ENCODE measurements around the gene BCCIP.

BCCIP gene

DNA sequence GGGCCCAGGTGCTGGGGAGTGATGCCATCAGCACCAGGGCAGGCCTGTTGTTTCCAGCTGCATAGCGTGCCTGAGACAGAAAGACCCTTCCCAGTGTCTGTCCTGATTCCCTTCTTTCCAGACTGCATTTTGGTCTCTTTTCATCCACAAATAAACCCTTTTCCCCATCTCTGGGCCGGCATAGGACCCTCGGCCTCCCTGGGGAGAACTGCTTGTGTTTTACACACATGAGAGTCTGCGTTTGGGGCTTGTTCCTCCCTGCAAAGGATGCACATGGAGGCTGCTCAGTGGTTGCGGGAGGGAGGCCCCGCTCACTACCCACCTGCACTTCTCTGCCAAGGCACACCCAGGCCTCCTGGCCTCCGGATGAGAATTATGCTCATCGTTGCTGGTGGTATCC, 42.0 kb upstream of the BCCIP start (continued):
- TF ChIP-seq, protein P1, sequence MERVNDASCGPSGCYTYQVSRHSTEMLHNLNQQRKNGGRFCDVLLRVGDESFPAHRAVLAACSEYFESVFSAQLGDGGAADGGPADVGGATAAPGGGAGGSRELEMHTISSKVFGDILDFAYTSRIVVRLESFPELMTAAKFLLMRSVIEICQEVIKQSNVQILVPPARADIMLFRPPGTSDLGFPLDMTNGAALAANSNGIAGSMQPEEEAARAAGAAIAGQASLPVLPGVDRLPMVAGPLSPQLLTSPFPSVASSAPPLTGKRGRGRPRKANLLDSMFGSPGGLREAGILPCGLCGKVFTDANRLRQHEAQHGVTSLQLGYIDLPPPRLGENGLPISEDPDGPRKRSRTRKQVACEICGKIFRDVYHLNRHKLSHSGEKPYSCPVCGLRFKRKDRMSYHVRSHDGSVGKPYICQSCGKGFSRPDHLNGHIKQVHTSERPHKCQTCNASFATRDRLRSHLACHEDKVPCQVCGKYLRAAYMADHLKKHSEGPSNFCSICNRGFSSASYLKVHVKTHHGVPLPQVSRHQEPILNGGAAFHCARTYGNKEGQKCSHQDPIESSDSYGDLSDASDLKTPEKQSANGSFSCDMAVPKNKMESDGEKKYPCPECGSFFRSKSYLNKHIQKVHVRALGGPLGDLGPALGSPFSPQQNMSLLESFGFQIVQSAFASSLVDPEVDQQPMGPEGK (CRISPR knock-in tag; IDR thresholded peaks at IDR 0.05; ENCODE audit: borderline replicate concordance) = no peak

DNA sequence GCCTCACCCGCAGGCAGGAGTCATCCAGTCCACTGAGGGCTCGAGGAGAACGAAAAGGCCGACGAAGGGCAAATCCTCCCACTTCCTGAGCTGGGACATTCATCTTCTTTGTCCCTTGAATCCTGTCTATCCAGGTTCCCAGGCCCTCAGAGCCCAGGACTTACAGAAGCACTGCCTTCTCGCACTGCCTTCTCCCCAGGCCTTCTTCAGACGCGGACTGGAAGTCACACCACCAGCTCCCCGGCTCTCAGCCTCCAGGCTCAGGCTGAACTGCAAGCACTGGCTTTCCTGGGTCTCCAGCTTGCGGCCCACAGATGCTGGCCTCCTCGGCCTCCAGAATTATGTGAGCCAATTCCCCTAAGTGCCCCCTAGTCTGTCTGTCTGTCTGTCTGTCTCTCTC, 41.3 kb upstream of the BCCIP start:
- no peak for TF ChIP-seq BACH2 (CRISPR knock-in tag; IDR thresholded peaks at IDR 0.05; ENCODE audit: borderline replicate concordance)
- TF ChIP-seq, protein P2, sequence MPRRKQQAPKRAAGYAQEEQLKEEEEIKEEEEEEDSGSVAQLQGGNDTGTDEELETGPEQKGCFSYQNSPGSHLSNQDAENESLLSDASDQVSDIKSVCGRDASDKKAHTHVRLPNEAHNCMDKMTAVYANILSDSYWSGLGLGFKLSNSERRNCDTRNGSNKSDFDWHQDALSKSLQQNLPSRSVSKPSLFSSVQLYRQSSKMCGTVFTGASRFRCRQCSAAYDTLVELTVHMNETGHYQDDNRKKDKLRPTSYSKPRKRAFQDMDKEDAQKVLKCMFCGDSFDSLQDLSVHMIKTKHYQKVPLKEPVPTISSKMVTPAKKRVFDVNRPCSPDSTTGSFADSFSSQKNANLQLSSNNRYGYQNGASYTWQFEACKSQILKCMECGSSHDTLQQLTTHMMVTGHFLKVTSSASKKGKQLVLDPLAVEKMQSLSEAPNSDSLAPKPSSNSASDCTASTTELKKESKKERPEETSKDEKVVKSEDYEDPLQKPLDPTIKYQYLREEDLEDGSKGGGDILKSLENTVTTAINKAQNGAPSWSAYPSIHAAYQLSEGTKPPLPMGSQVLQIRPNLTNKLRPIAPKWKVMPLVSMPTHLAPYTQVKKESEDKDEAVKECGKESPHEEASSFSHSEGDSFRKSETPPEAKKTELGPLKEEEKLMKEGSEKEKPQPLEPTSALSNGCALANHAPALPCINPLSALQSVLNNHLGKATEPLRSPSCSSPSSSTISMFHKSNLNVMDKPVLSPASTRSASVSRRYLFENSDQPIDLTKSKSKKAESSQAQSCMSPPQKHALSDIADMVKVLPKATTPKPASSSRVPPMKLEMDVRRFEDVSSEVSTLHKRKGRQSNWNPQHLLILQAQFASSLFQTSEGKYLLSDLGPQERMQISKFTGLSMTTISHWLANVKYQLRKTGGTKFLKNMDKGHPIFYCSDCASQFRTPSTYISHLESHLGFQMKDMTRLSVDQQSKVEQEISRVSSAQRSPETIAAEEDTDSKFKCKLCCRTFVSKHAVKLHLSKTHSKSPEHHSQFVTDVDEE (CRISPR knock-in tag; IDR thresholded peaks at IDR 0.05) = no peak
- TF ChIP-seq, protein P3, sequence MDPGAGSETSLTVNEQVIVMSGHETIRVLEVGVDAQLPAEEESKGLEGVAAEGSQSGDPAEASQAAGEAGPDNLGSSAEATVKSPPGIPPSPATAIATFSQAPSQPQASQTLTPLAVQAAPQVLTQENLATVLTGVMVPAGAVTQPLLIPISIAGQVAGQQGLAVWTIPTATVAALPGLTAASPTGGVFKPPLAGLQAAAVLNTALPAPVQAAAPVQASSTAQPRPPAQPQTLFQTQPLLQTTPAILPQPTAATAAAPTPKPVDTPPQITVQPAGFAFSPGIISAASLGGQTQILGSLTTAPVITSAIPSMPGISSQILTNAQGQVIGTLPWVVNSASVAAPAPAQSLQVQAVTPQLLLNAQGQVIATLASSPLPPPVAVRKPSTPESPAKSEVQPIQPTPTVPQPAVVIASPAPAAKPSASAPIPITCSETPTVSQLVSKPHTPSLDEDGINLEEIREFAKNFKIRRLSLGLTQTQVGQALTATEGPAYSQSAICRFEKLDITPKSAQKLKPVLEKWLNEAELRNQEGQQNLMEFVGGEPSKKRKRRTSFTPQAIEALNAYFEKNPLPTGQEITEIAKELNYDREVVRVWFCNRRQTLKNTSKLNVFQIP (CRISPR knock-in tag; IDR thresholded peaks at IDR 0.05; ENCODE audit: borderline replicate concordance, low read depth) = no peak
- no peak for TF ChIP-seq ZNF8 (CRISPR knock-in tag; IDR thresholded peaks at IDR 0.05)
- no peak for TF ChIP-seq OSR1 (CRISPR knock-in tag; IDR thresholded peaks at IDR 0.05)
- no peak for TF ChIP-seq GLIS3 (CRISPR knock-in tag; IDR thresholded peaks at IDR 0.05)
- TF ChIP-seq ESRRG (CRISPR knock-in tag; IDR thresholded peaks at IDR 0.05) = no peak
- no peak for TF ChIP-seq PPARA (CRISPR knock-in tag; IDR thresholded peaks at IDR 0.05; ENCODE audit: borderline replicate concordance)
- no peak for TF ChIP-seq ZFP3 (CRISPR knock-in tag; IDR thresholded peaks at IDR 0.05)
- no peak for TF ChIP-seq CSDC2 (CRISPR knock-in tag; IDR thresholded peaks at IDR 0.05)
- TF ChIP-seq, protein P4, sequence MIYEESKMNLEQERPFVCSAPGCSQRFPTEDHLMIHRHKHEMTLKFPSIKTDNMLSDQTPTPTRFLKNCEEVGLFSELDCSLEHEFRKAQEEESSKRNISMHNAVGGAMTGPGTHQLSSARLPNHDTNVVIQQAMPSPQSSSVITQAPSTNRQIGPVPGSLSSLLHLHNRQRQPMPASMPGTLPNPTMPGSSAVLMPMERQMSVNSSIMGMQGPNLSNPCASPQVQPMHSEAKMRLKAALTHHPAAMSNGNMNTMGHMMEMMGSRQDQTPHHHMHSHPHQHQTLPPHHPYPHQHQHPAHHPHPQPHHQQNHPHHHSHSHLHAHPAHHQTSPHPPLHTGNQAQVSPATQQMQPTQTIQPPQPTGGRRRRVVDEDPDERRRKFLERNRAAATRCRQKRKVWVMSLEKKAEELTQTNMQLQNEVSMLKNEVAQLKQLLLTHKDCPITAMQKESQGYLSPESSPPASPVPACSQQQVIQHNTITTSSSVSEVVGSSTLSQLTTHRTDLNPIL (CRISPR knock-in tag; IDR thresholded peaks at IDR 0.05; ENCODE audit: low read depth) = no peak
- TF ChIP-seq RARB (CRISPR knock-in tag; IDR thresholded peaks at IDR 0.05) = no peak
- TF ChIP-seq, protein P5, sequence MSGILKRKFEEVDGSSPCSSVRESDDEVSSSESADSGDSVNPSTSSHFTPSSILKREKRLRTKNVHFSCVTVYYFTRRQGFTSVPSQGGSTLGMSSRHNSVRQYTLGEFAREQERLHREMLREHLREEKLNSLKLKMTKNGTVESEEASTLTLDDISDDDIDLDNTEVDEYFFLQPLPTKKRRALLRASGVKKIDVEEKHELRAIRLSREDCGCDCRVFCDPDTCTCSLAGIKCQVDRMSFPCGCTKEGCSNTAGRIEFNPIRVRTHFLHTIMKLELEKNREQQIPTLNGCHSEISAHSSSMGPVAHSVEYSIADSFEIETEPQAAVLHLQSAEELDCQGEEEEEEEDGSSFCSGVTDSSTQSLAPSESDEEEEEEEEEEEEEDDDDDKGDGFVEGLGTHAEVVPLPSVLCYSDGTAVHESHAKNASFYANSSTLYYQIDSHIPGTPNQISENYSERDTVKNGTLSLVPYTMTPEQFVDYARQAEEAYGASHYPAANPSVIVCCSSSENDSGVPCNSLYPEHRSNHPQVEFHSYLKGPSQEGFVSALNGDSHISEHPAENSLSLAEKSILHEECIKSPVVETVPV (CRISPR knock-in tag; IDR thresholded peaks at IDR 0.05) = no peak
- TF ChIP-seq TCF4 (CRISPR knock-in tag; IDR thresholded peaks at IDR 0.05; ENCODE audit: borderline replicate concordance) = no peak
- TF ChIP-seq ZC3H10 (CRISPR knock-in tag; IDR thresholded peaks at IDR 0.05) = no peak
- no peak for TF ChIP-seq ZFP30 (CRISPR knock-in tag; IDR thresholded peaks at IDR 0.05)
- no peak for TF ChIP-seq ZNF70 (CRISPR knock-in tag; IDR thresholded peaks at IDR 0.05)
- TF ChIP-seq, protein P1 (CRISPR knock-in tag; IDR thresholded peaks at IDR 0.05; ENCODE audit: borderline replicate concordance) = no peak
- TF ChIP-seq ARNTL (CRISPR knock-in tag; IDR thresholded peaks at IDR 0.05; ENCODE audit: borderline replicate concordance, low read depth) = no peak
- no peak for TF ChIP-seq ZNF565 (CRISPR knock-in tag; conservative IDR thresholded peaks at IDR 0.05; ENCODE audit: low read depth)
- ATAC-seq = no peak

DNA sequence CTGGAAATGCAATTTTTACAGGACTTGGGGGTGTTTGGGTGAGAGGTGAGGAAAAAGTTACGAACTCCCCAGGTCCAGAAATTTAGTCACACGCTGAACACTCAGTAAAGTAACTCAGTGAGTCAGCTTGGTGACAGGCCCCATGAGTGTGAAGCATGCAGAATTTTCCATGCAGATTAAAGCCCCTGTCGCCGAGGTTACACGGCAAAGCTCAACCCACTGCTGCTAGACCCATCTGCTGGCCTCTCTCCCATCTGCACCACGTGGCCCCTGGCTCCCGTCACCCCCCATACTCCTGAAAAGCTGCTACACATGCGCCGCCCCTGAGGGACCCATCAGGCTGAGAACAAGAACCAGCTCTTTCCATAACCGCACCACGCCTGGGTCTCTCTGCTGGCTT, 40.7 kb upstream of the BCCIP start:
- no peak for ATAC-seq
- TF ChIP-seq ZNF565 (CRISPR knock-in tag; conservative IDR thresholded peaks at IDR 0.05; ENCODE audit: low read depth) (no peak), SNAI2 (CRISPR knock-in tag; IDR thresholded peaks at IDR 0.05) (no peak), ZFP30 (CRISPR knock-in tag; IDR thresholded peaks at IDR 0.05) (no peak), RARB (CRISPR knock-in tag; IDR thresholded peaks at IDR 0.05) (no peak), TOX (CRISPR knock-in tag; IDR thresholded peaks at IDR 0.05; ENCODE audit: borderline replicate concordance) (no peak), OSR1 (CRISPR knock-in tag; IDR thresholded peaks at IDR 0.05) (no peak), GLIS3 (CRISPR knock-in tag; IDR thresholded peaks at IDR 0.05) (no peak), ESRRG (CRISPR knock-in tag; IDR thresholded peaks at IDR 0.05) (no peak)
- TF ChIP-seq, protein P5 (CRISPR knock-in tag; IDR thresholded peaks at IDR 0.05) = no peak
- TF ChIP-seq, protein P1 (CRISPR knock-in tag; IDR thresholded peaks at IDR 0.05; ENCODE audit: borderline replicate concordance) = no peak
- TF ChIP-seq, protein P4 (CRISPR knock-in tag; IDR thresholded peaks at IDR 0.05; ENCODE audit: low read depth) = no peak

Measured in SK-N-SH treated with all-trans-retinoic acid at 6 μM for 48 hours (cell line).